ENCODE results near the gene SLX9.
A peak's percentile ranks its signal among the peaks of the same experiment; 100 is the strongest.

SLX9 gene

DNA sequence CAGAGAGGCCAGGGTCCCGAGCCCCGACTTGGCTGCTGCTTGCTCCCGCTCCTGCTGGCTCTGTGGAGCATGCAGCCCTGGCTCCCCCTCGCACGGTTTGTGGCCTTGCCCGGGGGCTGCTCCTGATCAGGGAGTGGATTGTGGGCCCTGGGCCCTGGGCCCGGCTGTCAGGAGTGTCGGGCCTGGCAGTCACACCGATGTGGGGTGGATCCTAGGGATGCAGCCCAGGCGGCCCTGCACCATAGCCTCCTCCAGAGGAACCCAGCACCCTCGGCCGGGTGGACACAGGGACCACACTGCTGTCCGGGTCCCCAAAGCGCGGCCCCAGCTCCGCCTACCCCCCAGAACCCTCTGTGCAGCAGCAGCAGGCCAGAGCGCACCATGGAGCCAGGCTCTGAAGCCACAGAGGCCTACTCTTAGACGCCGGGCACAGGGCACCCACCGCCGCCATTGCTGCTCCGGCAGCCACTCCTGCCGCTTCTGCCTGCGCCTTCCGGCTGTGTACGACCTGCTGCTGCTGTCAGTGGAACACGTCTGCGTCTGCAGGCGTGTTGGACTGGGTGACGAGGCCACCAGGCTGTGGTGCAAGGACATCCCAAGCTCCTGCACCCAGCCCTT lies 9.4 kb downstream of the SLX9 start:
- CTCF ChIA-PET: interaction anchor here (0.6 to 3.7 kb wide), 7 partner anchors 12 to 191 kb away, joined by 3 to 38 read pairs (median 5); no protein-coding TSS in a partner anchor
- POLR2A ChIA-PET: interaction anchor here (2.8 kb wide), 1 partner anchor 10 kb away, joined by 12 read pairs; the partner anchor contains the start of gene SLX9
- TF ChIP-seq LEF1 (IDR thresholded peaks at IDR 0.05; ENCODE audit: borderline replicate concordance): no peak
- TF ChIP-seq ELF4 (IDR thresholded peaks at IDR 0.05): no peak
- TF ChIP-seq L3MBTL2 (conservative IDR thresholded peaks at IDR 0.05): no peak
- TF ChIP-seq SP1 (IDR thresholded peaks at IDR 0.05): no peak
- no peak for TF ChIP-seq CTBP1 (IDR thresholded peaks at IDR 0.05; ENCODE audit: borderline replicate concordance)
- TF ChIP-seq BHLHE40 (IDR thresholded peaks at IDR 0.05; ENCODE audit: borderline replicate concordance): no peak
- no peak for TF ChIP-seq FOXA1 (IDR thresholded peaks at IDR 0.05)
- TF ChIP-seq FOXM1 (IDR thresholded peaks at IDR 0.05; ENCODE audit: borderline replicate concordance): no peak
- DNase-seq (ENCODE audit: extremely low spot score): no peak

DNA sequence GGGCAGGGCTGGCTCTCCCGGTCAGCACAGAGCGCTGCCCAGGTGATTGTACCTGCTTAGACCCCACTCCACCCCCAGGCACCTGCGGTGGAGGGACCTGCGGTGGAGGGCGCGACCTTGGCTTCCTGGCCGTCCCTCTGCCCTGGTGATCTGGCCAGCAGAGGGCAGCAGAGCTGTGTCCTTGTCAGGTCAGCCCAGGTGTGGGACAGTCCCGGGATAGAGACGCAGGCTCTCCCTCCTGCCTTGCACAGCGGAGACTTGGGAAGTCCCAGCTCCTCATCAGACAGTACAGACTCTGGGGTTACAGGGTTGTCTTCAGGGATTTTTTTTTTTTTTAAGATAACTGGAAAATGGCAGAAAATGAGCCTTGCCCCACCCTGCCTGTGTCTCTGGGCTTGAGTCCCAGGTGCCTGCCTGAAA lies 10.0 kb downstream of the SLX9 start:
- peak; percentile 86 for DNase-seq (ENCODE audit: extremely low spot score)
- ChIA-PET CTCF (interaction anchor here (0.6 to 3.7 kb wide), 7 partner anchors 12 to 191 kb away, joined by 3 to 38 read pairs (median 5); no protein-coding TSS in a partner anchor), POLR2A (interaction anchor here (2.8 kb wide), 1 partner anchor 10 kb away, joined by 12 read pairs; the partner anchor contains the start of gene SLX9)
- TF ChIP-seq LEF1 (IDR thresholded peaks at IDR 0.05; ENCODE audit: borderline replicate concordance) (no peak), ARNT (IDR thresholded peaks at IDR 0.05) (no peak), FOXA1 (IDR thresholded peaks at IDR 0.05) (no peak), L3MBTL2 (conservative IDR thresholded peaks at IDR 0.05) (no peak), SP1 (IDR thresholded peaks at IDR 0.05) (no peak), CTBP1 (IDR thresholded peaks at IDR 0.05; ENCODE audit: borderline replicate concordance) (no peak), SUZ12 (IDR thresholded peaks at IDR 0.05) (no peak), TARDBP (IDR thresholded peaks at IDR 0.05) (no peak)

GRCh38 chr21:44950351-44950750 lies 10.5 kb downstream of the SLX9 start:
- TF ChIP-seq LEF1 (IDR thresholded peaks at IDR 0.05; ENCODE audit: borderline replicate concordance) (no peak), FOXM1 (IDR thresholded peaks at IDR 0.05; ENCODE audit: borderline replicate concordance) (no peak), L3MBTL2 (conservative IDR thresholded peaks at IDR 0.05) (no peak), FOXA1 (IDR thresholded peaks at IDR 0.05) (no peak), BHLHE40 (IDR thresholded peaks at IDR 0.05; ENCODE audit: borderline replicate concordance) (no peak), CTBP1 (IDR thresholded peaks at IDR 0.05; ENCODE audit: borderline replicate concordance) (no peak), SP1 (IDR thresholded peaks at IDR 0.05) (no peak), ARNT (IDR thresholded peaks at IDR 0.05) (no peak), HDGF (IDR thresholded peaks at IDR 0.05; ENCODE audit: borderline replicate concordance) (no peak), ZNF384 (IDR thresholded peaks at IDR 0.05) (no peak), PKNOX1 (IDR thresholded peaks at IDR 0.05) (no peak), FOXK2 (IDR thresholded peaks at IDR 0.05) (no peak), NFRKB (IDR thresholded peaks at IDR 0.05) (no peak), TARDBP (IDR thresholded peaks at IDR 0.05) (no peak)
- ChIA-PET POLR2A (interaction anchor here (2.8 kb wide), 1 partner anchor 11 kb away, joined by 12 read pairs; the partner anchor contains the start of gene SLX9), CTCF (interaction anchor here (1.0 to 3.7 kb wide), 6 partner anchors 11 to 190 kb away, joined by 3 to 38 read pairs (median 6); no protein-coding TSS in a partner anchor)
- DNase-seq (ENCODE audit: extremely low spot score): no peak

- no peak for DNase-seq (ENCODE audit: extremely low spot score)
- POLR2A ChIA-PET: no interaction called here
- TF ChIP-seq ELF4 (IDR thresholded peaks at IDR 0.05): no peak
- no peak for TF ChIP-seq SP1 (IDR thresholded peaks at IDR 0.05)
- no peak for TF ChIP-seq SUZ12 (IDR thresholded peaks at IDR 0.05)
- no peak for TF ChIP-seq FOXM1 (IDR thresholded peaks at IDR 0.05; ENCODE audit: borderline replicate concordance)
- no peak for TF ChIP-seq CTBP1 (IDR thresholded peaks at IDR 0.05; ENCODE audit: borderline replicate concordance)
- no peak for TF ChIP-seq TARDBP (IDR thresholded peaks at IDR 0.05)
- no peak for TF ChIP-seq LEF1 (IDR thresholded peaks at IDR 0.05; ENCODE audit: borderline replicate concordance)
- TF ChIP-seq L3MBTL2 (conservative IDR thresholded peaks at IDR 0.05): no peak
- no peak for TF ChIP-seq ZNF384 (IDR thresholded peaks at IDR 0.05)
- TF ChIP-seq HDGF (IDR thresholded peaks at IDR 0.05; ENCODE audit: borderline replicate concordance): no peak
- no peak for TF ChIP-seq FOXK2 (IDR thresholded peaks at IDR 0.05)
- no peak for TF ChIP-seq FOXA1 (IDR thresholded peaks at IDR 0.05)
- CTCF ChIA-PET: no interaction called here
Measured at GRCh38 chr21:44951186-44951915, 11.5 kb downstream of the SLX9 start.

- ChIA-PET POLR2A (no interaction called here), CTCF (no interaction called here)
- no peak for DNase-seq (ENCODE audit: extremely low spot score)
- TF ChIP-seq FOXA1 (IDR thresholded peaks at IDR 0.05): no peak
- no peak for TF ChIP-seq TARDBP (IDR thresholded peaks at IDR 0.05)
- no peak for TF ChIP-seq FOXK2 (IDR thresholded peaks at IDR 0.05)
- no peak for TF ChIP-seq SP1 (IDR thresholded peaks at IDR 0.05)
- no peak for TF ChIP-seq PKNOX1 (IDR thresholded peaks at IDR 0.05)
- TF ChIP-seq CTBP1 (IDR thresholded peaks at IDR 0.05; ENCODE audit: borderline replicate concordance): no peak
- TF ChIP-seq ARNT (IDR thresholded peaks at IDR 0.05): no peak
- TF ChIP-seq ELF4 (IDR thresholded peaks at IDR 0.05): no peak
- TF ChIP-seq SUZ12 (IDR thresholded peaks at IDR 0.05): no peak
- TF ChIP-seq L3MBTL2 (conservative IDR thresholded peaks at IDR 0.05): no peak
- TF ChIP-seq LEF1 (IDR thresholded peaks at IDR 0.05; ENCODE audit: borderline replicate concordance): no peak
- no peak for TF ChIP-seq FOXM1 (IDR thresholded peaks at IDR 0.05; ENCODE audit: borderline replicate concordance)
- no peak for TF ChIP-seq ZNF384 (IDR thresholded peaks at IDR 0.05)
- TF ChIP-seq NFRKB (IDR thresholded peaks at IDR 0.05): no peak
- no peak for TF ChIP-seq BHLHE40 (IDR thresholded peaks at IDR 0.05; ENCODE audit: borderline replicate concordance)
- no peak for TF ChIP-seq HDGF (IDR thresholded peaks at IDR 0.05; ENCODE audit: borderline replicate concordance)
Measured at GRCh38 chr21:44952116-44952928, 12.5 kb downstream of the SLX9 start.
